Activated CD8-positive, alpha-beta T cell treated with anti-CD3 and anti-CD28 coated beads for 36 hours (primary cell): Measurements from ENCODE around the gene TGFB2. TPM values are rescaled to one million over a fixed set of nuclear protein-coding genes. Genes with fewer than 3 reads are reported as not detected.

ENCODE experiments used
- ATAC-seq: fragments of 200-7000 bp; cut with Tn5 transposase; one replicate; pipeline ENCODE4 v1.10.0; 2021; ENCODE audit warnings: mild to moderate bottlenecking, moderate library complexity
- CTCF ChIA-PET: fragments of 350-600 bp; sonication (Branson Sonifier 250); formaldehyde crosslinking; loops from one replicate; lab custom pipeline; 2021; ENCODE audit warnings: antibody characterized with exemption; lab: Charles Lee
- POLR2A ChIA-PET: fragments of 350-600 bp; sonication (Branson Sonifier 250); formaldehyde crosslinking; loops from one replicate; lab custom pipeline; 2021; ENCODE audit warnings: antibody characterized with exemption; lab: Charles Lee
- DNase-seq: peaks from one replicate; pipeline ENCODE4 v3.0.0-alpha.2; 2020
- H3K27ac Mint-ChIP-seq: one replicate; pipeline ENCODE4 v1.8.0; 2021; ENCODE audit warnings: mild to moderate bottlenecking, mixed read lengths
- H3K27me3 Mint-ChIP-seq: one replicate; pipeline ENCODE4 v1.8.0; 2021; ENCODE audit warnings: mixed read lengths
- H3K36me3 Mint-ChIP-seq: one replicate; pipeline ENCODE4 v1.8.0; 2021; ENCODE audit warnings: low read depth, mixed read lengths
- H3K4me1 Mint-ChIP-seq: one replicate; pipeline ENCODE4 v1.8.0; 2021; ENCODE audit warnings: low read depth, mixed read lengths
- H3K4me3 Mint-ChIP-seq: one replicate; pipeline ENCODE4 v1.8.0; 2021; ENCODE audit warnings: mild to moderate bottlenecking, moderate library complexity, mixed read lengths
- H3K9me3 Mint-ChIP-seq: one replicate; pipeline ENCODE4 v1.8.0; 2021; ENCODE audit warnings: mixed read lengths
- intact Hi-C: fragments of 100-400 bp; cut with micrococcal nuclease; formaldehyde crosslinking; loops from one replicate; pipeline ENCODE4 v1.10.0; 2022
- total RNA-seq, 2 experiments: library from RNA; stranded (reverse); gene quantifications; one replicate each; pipeline ENCODE4 v1.2.3, GENCODE V29; 2021
- TF ChIP-seq, protein P1 (sequence below): fragments of 200-600 bp; IDR thresholded peaks from one replicate; pipeline ENCODE4 v1.8.0; 2022; ENCODE audit warnings: antibody characterized with exemption, mild to moderate bottlenecking

TGFB2 gene
- total RNA-seq, 2 experiments from 2014 or later, result not detected

DNA sequence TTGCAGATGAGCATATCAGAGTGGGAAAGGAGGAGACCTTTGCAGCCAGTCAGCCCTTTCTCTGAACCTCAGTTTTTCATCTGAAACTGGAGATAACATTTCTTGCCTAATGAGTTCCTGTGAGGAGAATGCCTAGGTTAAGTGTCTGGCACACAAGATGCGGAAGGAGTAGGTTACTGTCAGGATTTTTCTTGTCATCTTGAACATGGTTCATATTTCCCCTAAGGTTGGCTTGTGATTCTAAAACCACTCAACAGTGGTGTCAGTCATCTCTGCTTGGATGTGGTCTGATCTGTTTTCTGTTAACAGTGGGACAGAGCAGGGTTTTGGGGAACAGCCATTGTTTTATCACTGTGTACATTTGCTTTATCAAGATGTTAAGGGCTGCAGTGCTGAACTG lies 70.6 kb downstream of the TGFB2 start:
- Mint-ChIP-seq H3K27ac (no peak overlapping the region), H3K4me1 (no peaks in the 10 kb centered on the region), H3K9me3 (peaks cover 5% of the 10 kb centered on the region), H3K4me3 (no peak overlapping the region), H3K36me3 (no peaks in the 10 kb centered on the region), H3K27me3 (no peaks in the 10 kb centered on the region)
- ChIA-PET POLR2A (no interaction called here), CTCF (no interaction called here)
- TF ChIP-seq, protein P1, sequence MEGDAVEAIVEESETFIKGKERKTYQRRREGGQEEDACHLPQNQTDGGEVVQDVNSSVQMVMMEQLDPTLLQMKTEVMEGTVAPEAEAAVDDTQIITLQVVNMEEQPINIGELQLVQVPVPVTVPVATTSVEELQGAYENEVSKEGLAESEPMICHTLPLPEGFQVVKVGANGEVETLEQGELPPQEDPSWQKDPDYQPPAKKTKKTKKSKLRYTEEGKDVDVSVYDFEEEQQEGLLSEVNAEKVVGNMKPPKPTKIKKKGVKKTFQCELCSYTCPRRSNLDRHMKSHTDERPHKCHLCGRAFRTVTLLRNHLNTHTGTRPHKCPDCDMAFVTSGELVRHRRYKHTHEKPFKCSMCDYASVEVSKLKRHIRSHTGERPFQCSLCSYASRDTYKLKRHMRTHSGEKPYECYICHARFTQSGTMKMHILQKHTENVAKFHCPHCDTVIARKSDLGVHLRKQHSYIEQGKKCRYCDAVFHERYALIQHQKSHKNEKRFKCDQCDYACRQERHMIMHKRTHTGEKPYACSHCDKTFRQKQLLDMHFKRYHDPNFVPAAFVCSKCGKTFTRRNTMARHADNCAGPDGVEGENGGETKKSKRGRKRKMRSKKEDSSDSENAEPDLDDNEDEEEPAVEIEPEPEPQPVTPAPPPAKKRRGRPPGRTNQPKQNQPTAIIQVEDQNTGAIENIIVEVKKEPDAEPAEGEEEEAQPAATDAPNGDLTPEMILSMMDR, result no peak
- no peak for DNase-seq
- intact Hi-C loops, result no loop called here
- no peak for ATAC-seq

DNA sequence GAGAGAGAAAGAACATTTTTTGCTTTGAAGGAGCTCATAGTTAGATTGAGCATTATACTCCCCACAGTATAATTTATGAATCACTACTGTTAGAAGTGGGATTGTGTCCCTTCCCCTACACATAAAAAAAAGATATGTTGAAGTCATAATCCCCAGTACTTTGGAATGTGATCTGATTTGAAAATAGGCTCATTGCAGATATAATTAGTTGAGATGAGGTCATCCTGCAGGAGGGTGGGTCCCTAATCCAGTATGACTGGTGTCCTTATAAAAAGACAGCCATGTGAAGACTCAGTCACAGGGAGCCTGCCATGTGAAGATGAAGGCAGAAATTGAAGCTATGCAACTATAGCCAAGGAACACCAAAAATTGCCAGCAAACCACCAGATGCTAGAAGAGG lies 76.4 kb downstream of the TGFB2 start:
- H3K36me3 Mint-ChIP-seq, result no peaks in the 10 kb centered on the region
- H3K27ac Mint-ChIP-seq, result no peak overlapping the region
- DNase-seq (no peak), ATAC-seq (no peak)
- TF ChIP-seq, protein P1, result no peak
- POLR2A ChIA-PET, result no interaction called here
- H3K9me3 Mint-ChIP-seq, result peaks cover 5% of the 10 kb centered on the region
- no peak overlapping the region for H3K4me3 Mint-ChIP-seq
- intact Hi-C loops, result no loop called here
- H3K27me3 Mint-ChIP-seq, result peaks cover 2% of the 10 kb centered on the region
- H3K4me1 Mint-ChIP-seq, result no peaks in the 10 kb centered on the region
- CTCF ChIA-PET, result no interaction called here

DNA sequence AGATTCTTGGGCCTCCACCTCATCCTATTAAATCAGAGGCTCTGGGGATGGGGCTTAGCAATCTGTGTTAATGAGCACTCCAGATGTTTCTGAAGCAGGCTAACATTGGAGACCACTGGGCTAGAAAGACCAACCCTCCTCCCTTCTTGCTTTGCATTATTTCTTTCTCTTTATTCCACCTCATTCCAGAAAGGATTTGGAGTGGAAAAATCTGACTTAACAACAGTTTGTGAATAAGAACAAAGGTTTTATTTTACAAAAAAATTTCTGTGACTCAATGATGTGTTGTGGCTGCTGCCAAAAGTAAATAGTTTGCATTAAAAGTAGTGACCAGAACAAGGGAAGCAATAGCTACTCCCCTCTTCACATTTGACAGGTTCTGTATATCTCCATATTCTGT lies 79.4 kb downstream of the TGFB2 start:
- Mint-ChIP-seq H3K27ac (no peak overlapping the region), H3K27me3 (peaks cover 2% of the 10 kb centered on the region), H3K9me3 (no peaks in the 10 kb centered on the region), H3K4me1 (no peaks in the 10 kb centered on the region), H3K4me3 (no peak overlapping the region), H3K36me3 (no peaks in the 10 kb centered on the region)
- ChIA-PET POLR2A (no interaction called here), CTCF (no interaction called here)
- DNase-seq (no peak), ATAC-seq (no peak)
- TF ChIP-seq, protein P1, result no peak
- intact Hi-C loops, result no loop called here

DNA sequence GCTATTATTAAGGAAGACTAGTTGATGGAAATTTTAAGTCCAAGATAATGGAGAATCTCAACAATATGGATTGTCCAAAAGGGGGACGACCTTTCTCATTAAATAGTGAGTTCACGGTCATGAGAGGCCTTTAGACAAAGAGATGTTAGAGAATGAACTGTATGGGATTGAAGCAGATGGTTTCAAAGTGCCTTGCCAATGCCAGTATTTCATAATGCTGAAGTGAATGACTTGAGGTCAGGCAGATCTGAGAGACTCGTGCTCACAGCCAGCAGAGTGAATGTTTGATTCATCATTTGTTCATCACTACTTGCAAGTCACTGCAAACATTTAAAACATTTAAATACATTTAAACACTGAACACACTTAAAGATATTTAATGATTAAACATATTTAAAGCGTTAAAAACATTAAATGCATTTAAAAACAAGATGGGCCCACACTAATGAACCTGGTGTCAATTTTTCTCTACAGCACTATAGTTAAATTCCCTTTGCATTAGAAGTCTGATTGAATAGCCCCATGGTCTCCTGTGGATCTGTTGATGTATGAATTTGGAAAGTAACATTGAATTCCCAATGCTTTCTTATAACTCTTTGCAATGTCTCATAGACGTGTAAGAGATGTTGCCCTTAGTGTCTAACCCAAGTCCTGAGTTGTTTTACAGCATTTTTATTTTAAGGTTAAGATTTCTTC lies 80.7 kb downstream of the TGFB2 start:
- Mint-ChIP-seq H3K27ac (no peak overlapping the region), H3K27me3 (peaks cover 2% of the 10 kb centered on the region), H3K9me3 (no peaks in the 10 kb centered on the region), H3K36me3 (no peaks in the 10 kb centered on the region), H3K4me1 (no peaks in the 10 kb centered on the region), H3K4me3 (no peak overlapping the region)
- ChIA-PET CTCF (no interaction called here), POLR2A (no interaction called here)
- DNase-seq, result no peak
- no peak for ATAC-seq
- TF ChIP-seq, protein P1, result no peak
- intact Hi-C loops, result no loop called here

DNA sequence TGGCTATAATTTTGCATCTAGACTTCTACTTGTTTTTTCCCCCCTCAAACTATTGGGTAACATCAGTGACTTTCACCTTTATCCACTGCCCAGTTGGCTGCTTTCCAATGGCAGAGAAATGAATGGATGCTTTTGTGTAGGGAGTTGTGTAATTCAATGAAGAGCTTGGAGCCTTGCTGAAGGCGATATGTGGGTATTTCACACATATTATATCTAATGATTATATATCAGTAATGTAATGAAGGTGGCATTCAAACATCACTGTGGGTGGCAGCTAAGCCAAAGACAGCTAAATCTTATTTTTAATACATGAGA lies 81.2 kb downstream of the TGFB2 start:
- H3K4me3 Mint-ChIP-seq, result no peak overlapping the region
- ChIA-PET CTCF (no interaction called here), POLR2A (no interaction called here)
- H3K4me1 Mint-ChIP-seq, result no peaks in the 10 kb centered on the region
- intact Hi-C loops, result no loop called here
- no peaks in the 10 kb centered on the region for H3K36me3 Mint-ChIP-seq
- TF ChIP-seq, protein P1, result no peak
- H3K27me3 Mint-ChIP-seq, result peaks cover 2% of the 10 kb centered on the region
- no peak overlapping the region for H3K27ac Mint-ChIP-seq
- no peaks in the 10 kb centered on the region for H3K9me3 Mint-ChIP-seq
- no peak for ATAC-seq
- DNase-seq, result no peak
